ENCODE results near the gene FGG. TPM values are rescaled to one million over a fixed set of nuclear protein-coding genes. Genes with fewer than 3 reads are reported as not detected.
"Not testable (repeated sequence)": the region's sequence is repeated elsewhere in the genome, so short reads cannot be mapped to it uniquely, and the experiment has no call there.

Gene FGG
- total RNA-seq, 1 donor from 2014 or later = 515 TPM

DNA sequence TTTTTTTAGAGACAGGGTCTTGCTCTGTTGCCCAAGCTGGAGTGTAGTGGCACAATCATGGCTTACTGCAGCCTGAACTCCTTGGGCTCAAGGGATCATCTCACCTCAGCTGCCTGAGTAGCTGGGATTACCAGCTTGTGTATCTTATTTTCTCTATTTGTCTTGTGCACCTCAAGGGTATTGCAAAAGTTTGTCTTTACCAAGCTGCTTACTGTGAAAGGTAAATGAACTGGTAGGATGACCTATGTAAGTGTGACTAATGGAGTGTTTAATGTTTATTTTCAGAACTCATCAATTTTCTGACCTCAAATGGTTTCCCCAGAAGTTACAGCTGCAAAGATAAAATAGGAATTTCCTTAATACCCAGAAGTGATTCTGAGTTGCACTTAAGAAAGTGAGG is 16.6 kb downstream of the FGG start:
- Histone ChIP-seq H3K4me3 (no peak overlapping the region), H3K4me1 (no peaks in the 10 kb centered on the region), H3K9me3 (no peaks in the 10 kb centered on the region), H3K36me3 (no peaks in the 10 kb centered on the region), H3K27me3 (no peaks in the 10 kb centered on the region), H3K27ac (no peak overlapping the region)
- ATAC-seq = no peak
- DNase-seq = no peak
- TF ChIP-seq, protein P1, sequence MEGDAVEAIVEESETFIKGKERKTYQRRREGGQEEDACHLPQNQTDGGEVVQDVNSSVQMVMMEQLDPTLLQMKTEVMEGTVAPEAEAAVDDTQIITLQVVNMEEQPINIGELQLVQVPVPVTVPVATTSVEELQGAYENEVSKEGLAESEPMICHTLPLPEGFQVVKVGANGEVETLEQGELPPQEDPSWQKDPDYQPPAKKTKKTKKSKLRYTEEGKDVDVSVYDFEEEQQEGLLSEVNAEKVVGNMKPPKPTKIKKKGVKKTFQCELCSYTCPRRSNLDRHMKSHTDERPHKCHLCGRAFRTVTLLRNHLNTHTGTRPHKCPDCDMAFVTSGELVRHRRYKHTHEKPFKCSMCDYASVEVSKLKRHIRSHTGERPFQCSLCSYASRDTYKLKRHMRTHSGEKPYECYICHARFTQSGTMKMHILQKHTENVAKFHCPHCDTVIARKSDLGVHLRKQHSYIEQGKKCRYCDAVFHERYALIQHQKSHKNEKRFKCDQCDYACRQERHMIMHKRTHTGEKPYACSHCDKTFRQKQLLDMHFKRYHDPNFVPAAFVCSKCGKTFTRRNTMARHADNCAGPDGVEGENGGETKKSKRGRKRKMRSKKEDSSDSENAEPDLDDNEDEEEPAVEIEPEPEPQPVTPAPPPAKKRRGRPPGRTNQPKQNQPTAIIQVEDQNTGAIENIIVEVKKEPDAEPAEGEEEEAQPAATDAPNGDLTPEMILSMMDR (IDR thresholded peaks at IDR 0.05) = no peak
- intact Hi-C loops (cut with DNase I) = no loop called here

DNA sequence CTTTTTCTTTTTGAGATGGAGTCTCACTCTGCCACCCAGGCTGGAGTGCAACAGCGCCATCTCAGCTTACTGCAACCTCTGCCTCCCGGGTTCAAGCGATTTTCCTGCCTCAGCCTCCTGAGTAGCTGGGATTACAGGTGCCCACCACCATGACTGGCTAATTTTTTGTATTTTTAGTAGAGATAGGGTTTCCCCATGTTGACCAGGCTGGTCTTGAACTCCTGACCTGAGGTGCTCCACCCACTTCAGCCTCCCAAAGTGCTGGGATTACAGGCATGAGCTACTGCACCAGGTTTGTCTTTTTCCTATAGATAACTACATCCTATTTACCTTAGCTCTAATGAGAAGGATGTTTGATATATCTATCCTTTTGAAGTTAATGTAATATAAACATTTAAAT is 18.1 kb downstream of the FGG start:
- not testable (repeated sequence) for H3K9me3 ChIP-seq

DNA sequence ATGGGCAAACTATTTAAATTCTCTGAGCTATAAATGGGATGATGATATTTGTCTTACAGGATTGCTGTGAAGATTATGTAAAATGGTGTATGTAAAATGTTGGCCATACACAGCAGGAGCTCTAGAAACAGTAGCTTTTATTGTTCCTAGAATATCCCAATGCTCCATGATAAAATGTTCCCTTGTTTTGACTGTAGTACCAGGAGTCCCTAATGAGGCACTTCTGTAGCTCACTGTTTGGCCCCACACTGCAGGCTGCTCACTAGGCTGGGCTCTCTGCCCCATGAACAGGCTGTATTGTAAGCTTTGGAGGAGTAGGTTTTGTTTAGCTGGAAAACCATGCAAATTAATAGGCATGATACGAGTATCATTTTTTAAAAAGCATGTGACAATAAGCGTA is 18.6 kb downstream of the FGG start:
- Histone ChIP-seq H3K27ac (no peak overlapping the region), H3K4me3 (no peak overlapping the region), H3K9me3 (no peaks in the 10 kb centered on the region), H3K36me3 (no peaks in the 10 kb centered on the region), H3K27me3 (no peaks in the 10 kb centered on the region), H3K4me1 (no peaks in the 10 kb centered on the region)
- no peak for DNase-seq
- intact Hi-C loops (cut with DNase I) = no loop called here
- TF ChIP-seq, protein P1 (IDR thresholded peaks at IDR 0.05) = no peak
- no peak for ATAC-seq

More for the DNA sequence above, 18.1 kb downstream of the FGG start:
- H3K4me3 ChIP-seq; DNase-seq; H3K4me1 ChIP-seq; ATAC-seq; H3K27ac ChIP-seq; H3K27me3 ChIP-seq; intact Hi-C loops (cut with DNase I); H3K36me3 ChIP-seq: not testable (repeated sequence)

DNA sequence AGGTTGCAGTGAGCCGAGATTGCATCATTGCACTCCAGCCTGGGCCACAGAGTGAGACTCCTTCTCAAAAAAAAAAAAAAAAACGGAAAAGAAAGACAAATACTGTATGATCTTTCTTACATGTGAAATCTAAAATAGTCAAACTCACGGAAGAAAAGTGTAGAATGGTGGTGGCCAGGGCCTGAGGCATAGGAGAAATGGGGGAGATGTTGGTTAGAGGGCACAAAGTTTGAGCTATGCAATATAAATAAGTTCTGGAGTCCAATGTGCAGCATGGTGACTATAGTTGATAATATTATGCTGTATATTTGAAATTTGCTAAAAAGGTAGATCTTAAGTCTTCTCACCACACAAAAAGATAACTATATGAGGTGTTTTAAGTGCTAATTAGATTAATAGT is 20.6 kb downstream of the FGG start:
- DNase-seq (no peak), ATAC-seq (no peak)
- intact Hi-C loops (cut with DNase I) = no loop called here
- H3K27ac ChIP-seq = no peak overlapping the region
- no peak overlapping the region for H3K4me3 ChIP-seq
- no peaks in the 10 kb centered on the region for H3K36me3 ChIP-seq
- TF ChIP-seq, protein P1 (IDR thresholded peaks at IDR 0.05) = no peak
- H3K9me3 ChIP-seq = no peaks in the 10 kb centered on the region
- no peaks in the 10 kb centered on the region for H3K27me3 ChIP-seq
- no peaks in the 10 kb centered on the region for H3K4me1 ChIP-seq

DNA sequence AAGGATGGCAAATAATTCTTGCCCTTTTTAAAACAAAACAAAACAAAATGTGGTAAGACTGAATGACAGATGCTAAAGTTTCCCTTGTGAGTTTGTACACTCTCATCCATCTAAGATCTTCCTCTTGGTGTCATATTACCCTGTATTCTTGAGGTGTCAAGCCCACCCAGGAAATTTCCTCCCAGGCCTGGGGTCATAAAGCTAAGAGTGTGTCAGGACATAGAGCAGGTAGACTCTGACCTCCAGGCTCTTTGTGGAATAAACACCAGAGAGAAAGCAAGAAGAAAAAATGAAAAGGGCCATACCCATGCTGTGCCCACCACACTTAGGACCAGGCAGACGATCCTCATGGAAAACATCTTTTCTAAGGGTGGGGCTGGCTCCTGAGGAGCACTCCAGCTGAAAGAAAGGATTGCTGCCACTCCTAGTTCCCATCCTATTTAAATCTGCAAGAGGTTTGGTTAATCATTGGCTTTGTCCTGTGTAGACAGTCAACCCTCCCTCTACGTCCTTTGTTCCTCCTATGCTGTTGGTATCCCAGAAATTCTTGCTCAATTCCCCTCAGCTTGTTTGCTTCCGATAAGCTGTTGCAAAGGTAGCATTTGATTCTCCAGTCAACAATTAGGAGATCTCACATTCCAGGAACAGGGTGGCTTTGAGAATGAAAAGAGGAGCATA is 22.0 kb downstream of the FGG start, which contains the start of gene FGA:
FGA (minus strand) TSS at position 414 of the 678 bp plus-strand sequence; CDS start at position 359, 55 bp downstream.
- Histone ChIP-seq H3K4me1 (no peaks in the 10 kb centered on the region), H3K4me3 (no peak within 1 kb of the TSS), H3K36me3 (no peaks in the 10 kb centered on the region), H3K27me3 (no peaks in the 10 kb centered on the region), H3K9me3 (no peaks in the 10 kb centered on the region), H3K27ac (peak within 1 kb of the TSS; percentile 27)
- intact Hi-C loops (cut with DNase I) = no loop called here
- peak; percentile 90 for ATAC-seq
- DNase-seq = no peak
- TF ChIP-seq, protein P1 (IDR thresholded peaks at IDR 0.05) = no peak

DNA sequence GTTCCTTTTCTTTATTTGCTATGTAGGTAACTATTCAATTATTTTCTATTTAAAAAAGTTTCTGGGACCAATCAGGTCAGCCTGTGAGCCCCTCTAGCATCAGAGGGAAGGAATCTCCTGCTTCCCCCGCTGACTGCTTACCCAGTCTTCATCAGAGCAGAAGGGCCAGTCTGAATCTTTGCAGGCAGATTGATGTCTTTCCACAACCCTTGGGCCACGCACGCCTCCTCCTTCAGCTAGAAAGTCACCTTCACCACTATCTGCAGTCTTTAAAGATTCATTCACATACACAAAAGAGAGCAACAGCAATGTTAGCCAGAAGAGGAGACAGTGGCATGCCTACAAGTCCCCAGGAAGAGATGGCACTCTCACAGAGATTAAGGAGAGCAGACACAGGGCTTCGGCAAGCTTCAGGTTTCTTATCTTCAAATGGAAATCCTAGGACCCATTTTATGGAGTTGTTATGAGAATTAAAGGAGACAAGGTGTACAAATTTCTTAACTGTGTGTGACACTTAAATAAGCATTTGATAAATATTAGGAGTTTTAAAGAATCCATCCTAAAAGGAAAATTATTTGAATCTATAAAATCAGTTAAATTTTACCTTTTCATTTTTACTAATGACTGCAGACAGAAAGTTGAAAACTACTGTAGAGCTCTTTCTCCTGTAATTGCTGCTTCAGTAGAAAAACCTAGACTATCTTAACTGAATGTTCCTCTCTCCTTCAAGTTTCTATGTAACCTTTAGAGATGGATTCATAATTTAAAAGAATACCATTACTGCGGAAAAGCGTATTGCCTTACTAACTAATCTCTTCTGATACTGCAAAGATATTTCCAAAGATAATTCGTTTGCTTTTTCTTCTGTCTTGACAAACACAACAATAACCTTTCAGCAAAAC is 22.9 kb downstream of the FGG start:
- no peaks in the 10 kb centered on the region for H3K4me1 ChIP-seq
- intact Hi-C loops (cut with DNase I) = no loop called here
- H3K9me3 ChIP-seq = no peaks in the 10 kb centered on the region
- H3K4me3 ChIP-seq = no peak overlapping the region
- H3K27me3 ChIP-seq = peaks cover 3% of the 10 kb centered on the region
- no peak for DNase-seq
- TF ChIP-seq, protein P1 (IDR thresholded peaks at IDR 0.05) = no peak
- no peaks in the 10 kb centered on the region for H3K36me3 ChIP-seq
- H3K27ac ChIP-seq = no peak overlapping the region
- no peak for ATAC-seq
